DOHH2 (cell line): ENCODE data around the gene RPS2.

ENCODE experiments used
- CTCF ChIP-seq: fragments of 200-600 bp; sonication (generic); IDR thresholded peaks from one replicate; pipeline ENCODE4 v1.5.1; 2014; ENCODE audit warnings: antibody characterized with exemption, mild to moderate bottlenecking, low read depth, low read length; ENCODE audit not compliant: poor library complexity, severe bottlenecking
- EZH2phosphoT487 ChIP-seq: fragments of 200-600 bp; sonication (generic); IDR thresholded peaks from 2 replicates; pipeline ENCODE4 v1.6.1; 2017; ENCODE audit warnings: borderline replicate concordance, mild to moderate bottlenecking, antibody characterized with exemption, low read length, moderate library complexity, mixed read lengths

GRCh38 chr16:1938910-1939309 lies 25.7 kb downstream of the RPS2 start:
- TF ChIP-seq CTCF (no peak), EZH2phosphoT487 (no peak)
